Trophoblast cell (in vitro differentiated cells and primary cell): Measurements from ENCODE around the gene ENO3.

Experiments
- DNase-seq, 2 donors: peaks; one replicate each; pipeline ENCODE4 v3.0.0-alpha.2; 2016
- H2AFZ ChIP-seq: 2 replicates; pipeline ENCODE4 v1.6.1; 2013; ENCODE audit warnings: low read length, moderate library complexity, mild to moderate bottlenecking; ENCODE audit not compliant: insufficient read depth, poor library complexity
- H2AK5ac ChIP-seq: 2 replicates; pipeline ENCODE4 v1.6.1; 2013; ENCODE audit warnings: mild to moderate bottlenecking, low read length
- H2BK120ac ChIP-seq: 2 replicates; pipeline ENCODE4 v1.6.1; 2013; ENCODE audit warnings: low read length, mild to moderate bottlenecking, moderate library complexity; ENCODE audit not compliant: insufficient read depth, poor library complexity
- H2BK12ac ChIP-seq: 2 replicates; pipeline ENCODE4 v1.6.1; 2013; ENCODE audit warnings: mild to moderate bottlenecking, low read length, moderate library complexity
- H2BK5ac ChIP-seq: 2 replicates; pipeline ENCODE4 v1.6.1; 2013; ENCODE audit warnings: low read length, low read depth, moderate library complexity, mild to moderate bottlenecking; ENCODE audit not compliant: poor library complexity
- H3K14ac ChIP-seq: 2 replicates; pipeline ENCODE4 v1.6.1; 2013; ENCODE audit warnings: mild to moderate bottlenecking, low read length
- H3K18ac ChIP-seq: 2 replicates; pipeline ENCODE4 v1.6.1; 2013; ENCODE audit warnings: mild to moderate bottlenecking, low read length
- H3K23ac ChIP-seq: 2 replicates; pipeline ENCODE4 v1.6.1; 2013; ENCODE audit warnings: low read length
- H3K27ac ChIP-seq: 2 replicates; pipeline ENCODE4 v1.5.1; 2013; ENCODE audit warnings: low read depth, mild to moderate bottlenecking, inconsistent platforms, low read length, moderate library complexity
- H3K27me3 ChIP-seq: 2 replicates; pipeline ENCODE4 v1.6.1; 2013; ENCODE audit warnings: inconsistent platforms, mild to moderate bottlenecking, low read length, moderate library complexity; ENCODE audit not compliant: insufficient read depth
- H3K36me3 ChIP-seq, 2 experiments: 1 replicate in 1 of 2; 2 replicates in 1 of 2; pipeline ENCODE4 v1.6.1; 2013; ENCODE audit warnings: low read length in 2 of 2, mild to moderate bottlenecking in 2 of 2, moderate library complexity in 1 of 2; ENCODE audit not compliant: insufficient read depth in 2 of 2, control insufficient read depth in 1 of 2
- H3K4ac ChIP-seq: 2 replicates; pipeline ENCODE4 v1.6.1; 2013; ENCODE audit warnings: low read depth, mild to moderate bottlenecking, low read length, moderate library complexity
- H3K4me1 ChIP-seq, 2 experiments: 1 replicate in 1 of 2; 2 replicates in 1 of 2; pipeline ENCODE4 v1.6.1; 2013; ENCODE audit warnings: low read length in 2 of 2, mild to moderate bottlenecking in 2 of 2, moderate library complexity in 1 of 2; ENCODE audit not compliant: insufficient read depth in 2 of 2, control insufficient read depth in 1 of 2
- H3K4me2 ChIP-seq: 2 replicates; pipeline ENCODE4 v1.6.1; 2013; ENCODE audit warnings: inconsistent platforms, mild to moderate bottlenecking, low read length, moderate library complexity
- H3K4me3 ChIP-seq: 2 replicates; pipeline ENCODE4 v1.5.1; 2013; ENCODE audit warnings: mild to moderate bottlenecking, low read depth, low read length, inconsistent platforms
- H3K79me1 ChIP-seq: one replicate; pipeline ENCODE4 v1.6.1; 2013; ENCODE audit warnings: low read length
- H3K79me2 ChIP-seq: 2 replicates; pipeline ENCODE4 v1.6.1; 2013; ENCODE audit warnings: low read length, mild to moderate bottlenecking; ENCODE audit not compliant: control insufficient read depth, insufficient read depth, poor library complexity
- H3K9ac ChIP-seq: 2 replicates; pipeline ENCODE4 v1.6.1; 2013; ENCODE audit warnings: mild to moderate bottlenecking, low read length
- H3K9me3 ChIP-seq: 2 replicates; pipeline ENCODE4 v1.6.1; 2013; ENCODE audit warnings: low read depth, mild to moderate bottlenecking, control low read depth, inconsistent platforms, low read length; ENCODE audit not compliant: insufficient read depth
- H4K12ac ChIP-seq: 2 replicates; pipeline ENCODE4 v1.6.1; 2013; ENCODE audit warnings: low read depth, mild to moderate bottlenecking, low read length, moderate library complexity
- H4K8ac ChIP-seq: 2 replicates; pipeline ENCODE4 v1.6.1; 2013; ENCODE audit warnings: low read depth, mild to moderate bottlenecking, low read length, moderate library complexity
- H4K91ac ChIP-seq: one replicate; pipeline ENCODE4 v1.6.1; 2013; ENCODE audit warnings: low read depth, mild to moderate bottlenecking, low read length, moderate library complexity
- WGBS: extraction: QIAGEN DNeasy Blood & Tissue Kit; methylation state at CpG from one replicate; pipeline ENCODE4 v1.1.7; 2013; ENCODE audit warnings: missing lambda C conversion rate; ENCODE audit not compliant: insufficient read length, insufficient coverage; ENCODE audit errors: extremely low coverage; 5-methylcytosine and 5-hydroxymethylcytosine counted together

Gene ENO3

GRCh38 chr17:4994081-4994595, 43.2 kb downstream of the ENO3 start:
- Histone ChIP-seq H3K14ac (no peak overlapping the region), H3K27ac (no peak overlapping the region), H4K91ac (no peak overlapping the region), H3K4me3 (no peak overlapping the region), H3K27me3 (no peaks in the 10 kb centered on the region), H3K9ac (no peak overlapping the region), H2BK12ac (no peak overlapping the region), H3K9me3 (peaks cover 1% of the 10 kb centered on the region), H3K18ac (no peak overlapping the region), H3K23ac (no peak overlapping the region), H3K4me1 (peaks cover 11% of the 10 kb centered on the region in 2 experiments), H2BK5ac (no peak overlapping the region), H3K79me2 (peaks cover 15% of the 10 kb centered on the region), H2BK120ac (no peak overlapping the region), H3K36me3 (no peaks in the 10 kb centered on the region), H4K8ac (no peak overlapping the region), H3K79me1 (peaks cover 14% of the 10 kb centered on the region), H2AFZ (no peak overlapping the region), H3K4me2 (no peak overlapping the region), H4K12ac (no peak overlapping the region), H2AK5ac (no peak overlapping the region), H3K4ac (no peak overlapping the region)
- WGBS, result no CpG with 5 or more reads among the region's 6 CpGs
- DNase-seq, result no peak

DNA sequence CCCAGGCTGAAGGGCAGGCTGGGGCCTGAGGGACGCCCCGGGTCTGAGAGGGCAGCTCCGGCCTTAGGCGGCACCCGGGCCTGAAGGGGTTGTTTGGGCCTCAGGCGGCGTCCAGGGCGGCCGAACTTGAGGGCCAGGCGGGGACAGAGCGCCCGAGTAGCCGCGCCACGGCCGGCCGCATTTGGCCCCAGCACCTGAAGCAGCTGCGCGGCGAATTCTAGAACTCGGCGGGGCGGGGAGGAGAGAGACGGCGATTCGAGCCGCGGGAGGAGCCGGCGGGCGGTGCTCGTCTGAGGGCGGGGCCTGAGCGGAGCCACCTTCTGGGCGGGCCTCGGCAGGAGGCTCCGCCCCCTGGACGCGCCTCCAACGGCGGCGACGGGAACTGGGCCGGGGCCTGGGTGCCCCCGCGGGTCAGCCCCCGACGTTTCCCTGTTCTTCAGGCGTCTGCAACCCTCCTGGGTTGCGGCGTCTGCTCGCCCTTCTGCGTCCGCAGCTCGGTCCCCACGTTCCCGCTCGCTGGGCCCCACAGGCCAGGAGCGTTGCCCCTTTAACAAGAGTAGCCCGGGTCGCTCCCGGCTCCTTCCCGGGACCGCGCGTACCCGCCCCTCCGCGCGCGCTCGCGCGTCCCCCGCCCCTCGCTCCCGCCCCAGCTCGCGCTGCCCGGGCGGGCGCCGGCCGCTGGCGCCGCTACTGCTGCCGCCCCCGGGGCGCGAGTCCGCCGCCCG, 46.5 kb downstream of the ENO3 start, which contains the start of the genes INCA1 and KIF1C:
Gene INCA1 (minus strand): TSS at position 221 of the 725 bp plus-strand sequence. CDS start 3,085 bp downstream, outside the sequence.
Gene KIF1C (plus strand): TSS at position 649 of the 725 bp plus-strand sequence. CDS start 2,297 bp downstream, outside the sequence.
- Histone ChIP-seq H4K91ac (peak within 1 kb of the TSS; percentile 61), H4K8ac (peak within 1 kb of the TSS; percentile 74)

GRCh38 chr17:4998027-4998731, 47.3 kb downstream of the ENO3 start:
- Histone ChIP-seq H3K36me3 (peaks cover 26 to 27% of the 10 kb centered on the region in 2 experiments), H4K91ac (peak overlapping the region; percentile 61), H3K9me3 (peaks cover 1% of the 10 kb centered on the region), H4K8ac (peak overlapping the region; percentile 43), H3K79me2 (peaks cover 16% of the 10 kb centered on the region), H3K4me2 (peak overlapping the region; percentile 94), H3K23ac (no peak overlapping the region), H3K4me1 (peaks cover 14 to 16% of the 10 kb centered on the region in 2 experiments), H3K27ac (peak overlapping the region; percentile 81), H3K14ac (peak overlapping the region; percentile 47), H3K4me3 (peak overlapping the region; percentile 86), H2BK12ac (no peak overlapping the region), H3K79me1 (peaks cover 14% of the 10 kb centered on the region), H3K18ac (peak overlapping the region; percentile 44), H2BK5ac (peak overlapping the region; percentile 83), H2AK5ac (peak overlapping the region; percentile 6), H2AFZ (peak overlapping the region; percentile 67), H3K9ac (peak overlapping the region; percentile 61), H3K4ac (peak overlapping the region; percentile 66), H3K27me3 (no peaks in the 10 kb centered on the region), H4K12ac (peak overlapping the region; percentile 5), H2BK120ac (peak overlapping the region; percentile 6)
- WGBS, result no CpG with 5 or more reads among the region's 55 CpGs
- peak in 1 of 2 donors; percentile 3 for DNase-seq

More for the DNA sequence above, 46.5 kb downstream of the ENO3 start, which contains the start of the genes INCA1 and KIF1C:
- Histone ChIP-seq H3K4me2 (peak within 1 kb of the TSS; percentile 94), H2BK5ac (peak within 1 kb of the TSS; percentile 96), H3K27ac (peak within 1 kb of the TSS; percentile 81), H3K4me3 (peak within 1 kb of the TSS; percentile 86), H3K79me1 (peaks cover 14% of the 10 kb centered on the region), H3K27me3 (no peaks in the 10 kb centered on the region), H2BK12ac (peak within 1 kb of the TSS; percentile 77), H3K79me2 (peaks cover 16% of the 10 kb centered on the region), H4K12ac (peak within 1 kb of the TSS; percentile 69), H3K4ac (peak within 1 kb of the TSS; percentile 66), H3K4me1 (peaks cover 14 to 16% of the 10 kb centered on the region in 2 experiments), H3K14ac (peak within 1 kb of the TSS; percentile 92), H2AFZ (peak within 1 kb of the TSS; percentile 72), H3K9me3 (peaks cover 1% of the 10 kb centered on the region), H3K18ac (peak within 1 kb of the TSS; percentile 93), H2BK120ac (peak within 1 kb of the TSS; percentile 69), H3K23ac (no peak within 1 kb of the TSS), H2AK5ac (peak within 1 kb of the TSS; percentile 78), H3K9ac (peak within 1 kb of the TSS; percentile 87), H3K36me3 (peaks cover 21 to 23% of the 10 kb centered on the region in 2 experiments)
- DNase-seq, result peak; percentile 92 to 95
- no CpG with 5 or more reads among the region's 93 CpGs for WGBS

GRCh38 chr17:4998732-4999429, 48.0 kb downstream of the ENO3 start:
- peak overlapping the region; percentile 33 for H4K91ac ChIP-seq
- peak overlapping the region; percentile 61 for H3K9ac ChIP-seq
- H4K8ac ChIP-seq, result peak overlapping the region; percentile 43
- H4K12ac ChIP-seq, result no peak overlapping the region
- H3K36me3 ChIP-seq, result peaks cover 33 to 34% of the 10 kb centered on the region in 2 experiments
- peak overlapping the region; percentile 78 for H2AK5ac ChIP-seq
- peaks cover 14 to 16% of the 10 kb centered on the region in 2 experiments for H3K4me1 ChIP-seq
- H3K27ac ChIP-seq, result no peak overlapping the region
- H3K4me2 ChIP-seq, result peak overlapping the region; percentile 94
- no peak overlapping the region for H2BK12ac ChIP-seq
- peak overlapping the region; percentile 47 for H3K14ac ChIP-seq
- peak overlapping the region; percentile 59 for H3K4ac ChIP-seq
- DNase-seq, result no peak
- peak overlapping the region; percentile 86 for H3K4me3 ChIP-seq
- no peak overlapping the region for H2BK5ac ChIP-seq
- WGBS, result no CpG with 5 or more reads among the region's 14 CpGs
- peaks cover 16% of the 10 kb centered on the region for H3K79me2 ChIP-seq
- H3K79me1 ChIP-seq, result peaks cover 14% of the 10 kb centered on the region
- peak overlapping the region; percentile 58 for H3K18ac ChIP-seq
- no peaks in the 10 kb centered on the region for H3K27me3 ChIP-seq
- H3K23ac ChIP-seq, result no peak overlapping the region
- H2AFZ ChIP-seq, result peak overlapping the region; percentile 17
- H3K9me3 ChIP-seq, result peaks cover 1% of the 10 kb centered on the region
- peak overlapping the region; percentile 14 for H2BK120ac ChIP-seq
